Ishikawa (cell line): ENCODE data around the gene ALKBH3.

Experiments
- TEAD4 ChIP-seq: IDR thresholded peaks from 2 replicates; pipeline ENCODE4 v1.6.1; 2012
- YY1 ChIP-seq: IDR thresholded peaks from 2 replicates; pipeline ENCODE4 v1.6.1; 2012; ENCODE audit warnings: low read depth

- TF ChIP-seq YY1 (no peak), TEAD4 (no peak)
Observed at GRCh38 chr11:43918662-43919061, 38.0 kb downstream of the ALKBH3 start.
